Measurements from ENCODE around the gene MGARP.

MGARP gene

GRCh38 chr4:139222215-139222614, 57.8 kb downstream of the MGARP start:
- H3K4me2 ChIP-seq (ENCODE audit: insufficient read depth, low read length), result no peak overlapping the region
- H2AFZ ChIP-seq (ENCODE audit: low read depth, low read length), result no peak overlapping the region
- no peak overlapping the region for H3K27ac ChIP-seq (ENCODE audit: low read length)
- ATAC-seq (ENCODE audit: insufficient read depth, low read depth) (no peak), DNase-seq (no peak)
- no peaks in the 10 kb centered on the region for H3K9me3 ChIP-seq (ENCODE audit: insufficient read depth, low read length, severe bottlenecking)
- H3K79me2 ChIP-seq (ENCODE audit: insufficient read depth, low read length), result no peaks in the 10 kb centered on the region
- H3K4me1 ChIP-seq (ENCODE audit: insufficient read depth, low read length), result no peaks in the 10 kb centered on the region
- H3K27me3 ChIP-seq (ENCODE audit: insufficient read depth, low read length, poor library complexity), result no peaks in the 10 kb centered on the region
- TF ChIP-seq, protein P1, sequence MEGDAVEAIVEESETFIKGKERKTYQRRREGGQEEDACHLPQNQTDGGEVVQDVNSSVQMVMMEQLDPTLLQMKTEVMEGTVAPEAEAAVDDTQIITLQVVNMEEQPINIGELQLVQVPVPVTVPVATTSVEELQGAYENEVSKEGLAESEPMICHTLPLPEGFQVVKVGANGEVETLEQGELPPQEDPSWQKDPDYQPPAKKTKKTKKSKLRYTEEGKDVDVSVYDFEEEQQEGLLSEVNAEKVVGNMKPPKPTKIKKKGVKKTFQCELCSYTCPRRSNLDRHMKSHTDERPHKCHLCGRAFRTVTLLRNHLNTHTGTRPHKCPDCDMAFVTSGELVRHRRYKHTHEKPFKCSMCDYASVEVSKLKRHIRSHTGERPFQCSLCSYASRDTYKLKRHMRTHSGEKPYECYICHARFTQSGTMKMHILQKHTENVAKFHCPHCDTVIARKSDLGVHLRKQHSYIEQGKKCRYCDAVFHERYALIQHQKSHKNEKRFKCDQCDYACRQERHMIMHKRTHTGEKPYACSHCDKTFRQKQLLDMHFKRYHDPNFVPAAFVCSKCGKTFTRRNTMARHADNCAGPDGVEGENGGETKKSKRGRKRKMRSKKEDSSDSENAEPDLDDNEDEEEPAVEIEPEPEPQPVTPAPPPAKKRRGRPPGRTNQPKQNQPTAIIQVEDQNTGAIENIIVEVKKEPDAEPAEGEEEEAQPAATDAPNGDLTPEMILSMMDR (IDR thresholded peaks at IDR 0.05; ENCODE audit: borderline replicate concordance, extremely low read depth, low read length, poor library complexity, severe bottlenecking), result no peak
- no peak for TF ChIP-seq EZH2 (IDR thresholded peaks at IDR 0.05; ENCODE audit: borderline replicate concordance, low read depth, low read length, severe bottlenecking)
- H3K4me3 ChIP-seq (ENCODE audit: low read depth in 1 of 2, low read length in 2 of 2), result no peak overlapping the region
- H3K9ac ChIP-seq (ENCODE audit: low read depth, low read length), result no peak overlapping the region
- no peaks in the 10 kb centered on the region for H4K20me1 ChIP-seq (ENCODE audit: insufficient read depth, low read length)
- H3K36me3 ChIP-seq (ENCODE audit: insufficient read depth, low read length), result no peaks in the 10 kb centered on the region

DNA sequence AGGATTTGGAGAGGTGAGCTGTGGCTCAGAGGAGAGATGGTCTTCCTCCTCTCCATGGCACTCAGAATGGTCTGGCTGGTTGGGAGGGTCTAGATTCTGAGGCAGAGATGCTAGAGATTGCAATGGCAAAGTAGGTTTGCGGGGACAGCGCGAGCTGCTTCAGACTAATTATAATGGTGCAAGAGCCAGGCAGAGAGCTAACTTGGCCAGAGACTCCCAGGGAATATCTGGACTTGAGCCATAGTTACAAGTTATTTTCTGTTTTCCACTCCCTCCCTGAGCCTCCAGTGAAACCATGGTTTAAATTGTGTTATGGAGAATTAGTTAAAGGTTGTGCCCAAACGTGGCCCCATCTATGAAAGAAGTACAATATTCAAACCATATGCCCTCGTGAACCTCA, 58.3 kb downstream of the MGARP start:
- H3K27ac ChIP-seq (ENCODE audit: low read length), result no peak overlapping the region
- no peaks in the 10 kb centered on the region for H3K79me2 ChIP-seq (ENCODE audit: insufficient read depth, low read length)
- TF ChIP-seq, protein P1 (IDR thresholded peaks at IDR 0.05; ENCODE audit: borderline replicate concordance, extremely low read depth, low read length, poor library complexity, severe bottlenecking), result no peak
- TF ChIP-seq EZH2 (IDR thresholded peaks at IDR 0.05; ENCODE audit: borderline replicate concordance, low read depth, low read length, severe bottlenecking), result no peak
- no peaks in the 10 kb centered on the region for H4K20me1 ChIP-seq (ENCODE audit: insufficient read depth, low read length)
- H3K9ac ChIP-seq (ENCODE audit: low read depth, low read length), result no peak overlapping the region
- no peak overlapping the region for H3K4me2 ChIP-seq (ENCODE audit: insufficient read depth, low read length)
- no peaks in the 10 kb centered on the region for H3K27me3 ChIP-seq (ENCODE audit: insufficient read depth, low read length, poor library complexity)
- H3K4me1 ChIP-seq (ENCODE audit: insufficient read depth, low read length), result no peaks in the 10 kb centered on the region
- no peak overlapping the region for H2AFZ ChIP-seq (ENCODE audit: low read depth, low read length)
- no peaks in the 10 kb centered on the region for H3K9me3 ChIP-seq (ENCODE audit: insufficient read depth, low read length, severe bottlenecking)
- H3K36me3 ChIP-seq (ENCODE audit: insufficient read depth, low read length), result no peaks in the 10 kb centered on the region
- H3K4me3 ChIP-seq (ENCODE audit: low read depth in 1 of 2, low read length in 2 of 2), result no peak overlapping the region
- ATAC-seq (ENCODE audit: insufficient read depth, low read depth) (no peak), DNase-seq (no peak)

DNA sequence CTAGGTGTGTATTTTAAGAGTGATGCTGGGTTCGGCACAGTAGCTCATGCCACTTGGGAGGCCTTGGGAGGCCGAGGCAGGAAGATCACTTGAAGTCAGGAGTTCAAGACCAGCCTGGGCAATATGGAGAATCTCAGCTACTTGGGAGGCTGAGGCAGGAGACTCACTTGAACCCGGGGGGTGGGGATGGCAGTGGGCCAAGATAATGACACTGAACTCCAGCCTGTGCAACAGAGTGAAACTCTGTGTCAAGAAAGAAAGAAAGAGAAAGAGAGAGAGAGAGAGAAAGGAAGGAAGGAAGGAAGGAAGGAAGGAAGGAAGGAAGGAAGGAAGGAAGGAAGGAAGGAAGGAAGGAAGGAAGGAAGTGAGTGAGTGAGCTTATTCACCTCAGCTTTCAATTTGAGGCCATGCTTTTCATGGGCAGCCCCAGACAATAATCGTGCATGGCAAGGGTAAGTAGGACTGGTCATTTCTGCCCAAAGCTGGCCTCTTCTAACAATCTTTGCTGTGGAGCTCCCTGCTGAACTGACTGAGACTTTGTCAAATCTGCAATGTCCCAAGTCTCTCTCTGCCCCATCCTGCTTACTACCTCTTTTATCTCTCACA, 60.5 kb downstream of the MGARP start:
- no peak overlapping the region for H3K27ac ChIP-seq (ENCODE audit: low read length)

More for the DNA sequence above, 60.5 kb downstream of the MGARP start:
- ATAC-seq (ENCODE audit: insufficient read depth, low read depth) (no peak), DNase-seq (no peak)
- no peak overlapping the region for H3K9ac ChIP-seq (ENCODE audit: low read depth, low read length)
- H3K4me3 ChIP-seq (ENCODE audit: low read depth in 1 of 2, low read length in 2 of 2), result no peak overlapping the region
- TF ChIP-seq EZH2 (IDR thresholded peaks at IDR 0.05; ENCODE audit: borderline replicate concordance, low read depth, low read length, severe bottlenecking), result no peak
- TF ChIP-seq, protein P1 (IDR thresholded peaks at IDR 0.05; ENCODE audit: borderline replicate concordance, extremely low read depth, low read length, poor library complexity, severe bottlenecking), result no peak
- no peaks in the 10 kb centered on the region for H4K20me1 ChIP-seq (ENCODE audit: insufficient read depth, low read length)
- H3K27me3 ChIP-seq (ENCODE audit: insufficient read depth, low read length, poor library complexity), result no peaks in the 10 kb centered on the region
- H3K36me3 ChIP-seq (ENCODE audit: insufficient read depth, low read length), result no peaks in the 10 kb centered on the region
- H3K79me2 ChIP-seq (ENCODE audit: insufficient read depth, low read length), result no peaks in the 10 kb centered on the region
- no peaks in the 10 kb centered on the region for H3K4me1 ChIP-seq (ENCODE audit: insufficient read depth, low read length)
- H3K9me3 ChIP-seq (ENCODE audit: insufficient read depth, low read length, severe bottlenecking), result no peaks in the 10 kb centered on the region
- no peak overlapping the region for H3K4me2 ChIP-seq (ENCODE audit: insufficient read depth, low read length)
- no peak overlapping the region for H2AFZ ChIP-seq (ENCODE audit: low read depth, low read length)
